Epithelial cell of esophagus (primary cell): ENCODE measurements around the gene CDH13.

Experiments used
- DNase-seq: peaks from one replicate; pipeline ENCODE4 v3.0.0; 2010; ENCODE audit warnings: low read depth
- H3K4me3 ChIP-seq: 2 replicates; pipeline ENCODE4 v1.5.1; 2011; ENCODE audit warnings: mild to moderate bottlenecking, low read length, control low read depth
- CTCF ChIP-seq: IDR thresholded peaks from 2 replicates; pipeline ENCODE4 v1.5.1; 2011; ENCODE audit warnings: low read depth, mild to moderate bottlenecking, low read length, control low read depth, inconsistent platforms; ENCODE audit not compliant: insufficient read depth; ENCODE audit errors: missing control alignments

Gene CDH13

GRCh38 chr16:83769397-83770008 lies 1142.7 kb downstream of the CDH13 start:
- no peak for TF ChIP-seq CTCF
- no peak for DNase-seq
- no peak overlapping the region for H3K4me3 ChIP-seq

GRCh38 chr16:83771306-83771942 lies 1144.7 kb downstream of the CDH13 start:
- DNase-seq, result no peak
- no peak for TF ChIP-seq CTCF
- no peak overlapping the region for H3K4me3 ChIP-seq

- no peak overlapping the region for H3K4me3 ChIP-seq
- no peak for TF ChIP-seq CTCF
These were observed 1146.0 kb downstream of the CDH13 start for GRCh38 chr16:83772806-83773205.

GRCh38 chr16:83774066-83774465 lies 1147.3 kb downstream of the CDH13 start:
- DNase-seq, result no peak
- no peak overlapping the region for H3K4me3 ChIP-seq
- TF ChIP-seq CTCF, result no peak

More at GRCh38 chr16:83772806-83773205, 1146.0 kb downstream of the CDH13 start:
- no peak for DNase-seq

- H3K4me3 ChIP-seq, result no peak overlapping the region
- no peak for DNase-seq
- TF ChIP-seq CTCF, result no peak
These were observed 1150.2 kb downstream of the CDH13 start for GRCh38 chr16:83776944-83777343.

- no peak overlapping the region for H3K4me3 ChIP-seq
- no peak for DNase-seq
- no peak for TF ChIP-seq CTCF
These were observed 1153.1 kb downstream of the CDH13 start for GRCh38 chr16:83779886-83780285.

GRCh38 chr16:83785455-83785854 lies 1158.7 kb downstream of the CDH13 start:
- no peak overlapping the region for H3K4me3 ChIP-seq
- no peak for TF ChIP-seq CTCF
- no peak for DNase-seq
